B cell (primary cell): ENCODE data around the gene PALD1.
"Not testable (repeated sequence)": the region's sequence is repeated elsewhere in the genome, so short reads cannot be mapped to it uniquely, and the experiment has no call there.

Source experiments
- CTCF ChIP-seq: fragments of 200-600 bp; IDR thresholded peaks from one replicate; pipeline ENCODE4 v1.8.0; 2022; ENCODE audit warnings: antibody characterized with exemption, mild to moderate bottlenecking
- EZH2 ChIP-seq: IDR thresholded peaks from 2 replicates; pipeline ENCODE4 v1.6.1; 2012; ENCODE audit warnings: borderline replicate concordance, low read depth, mild to moderate bottlenecking, moderate library complexity, low read length; ENCODE audit not compliant: insufficient read depth, poor library complexity, severe bottlenecking

GRCh38 chr10:70581176-70581575 is 102.6 kb downstream of the PALD1 start:
- TF ChIP-seq CTCF, EZH2: not testable (repeated sequence)
